Measurements from ENCODE around the gene SLC23A1.

SLC23A1 gene

GRCh38 chr5:139378101-139378825 is 4.8 kb downstream of the SLC23A1 start:
- TF ChIP-seq CTCF (IDR thresholded peaks at IDR 0.05; ENCODE audit: low read length, missing control alignments) = no peak
- no peak for DNase-seq (ENCODE audit: low read depth)
- H3K4me3 ChIP-seq (replicated peaks; ENCODE audit: low read depth, low read length) = no peak overlapping the region

GRCh38 chr5:139377226-139377625 is 5.9 kb downstream of the SLC23A1 start:
- H3K4me3 ChIP-seq (replicated peaks; ENCODE audit: low read depth, low read length) = no peak overlapping the region
- TF ChIP-seq CTCF (IDR thresholded peaks at IDR 0.05; ENCODE audit: low read length, missing control alignments) = no peak
- DNase-seq (ENCODE audit: low read depth) = no peak

- DNase-seq (ENCODE audit: low read depth) = no peak
- H3K4me3 ChIP-seq (replicated peaks; ENCODE audit: low read depth, low read length) = no peak overlapping the region
- TF ChIP-seq CTCF (IDR thresholded peaks at IDR 0.05; ENCODE audit: low read length, missing control alignments) = no peak
These were observed 6.7 kb downstream of the SLC23A1 start for GRCh38 chr5:139376364-139376763.

- H3K4me3 ChIP-seq (replicated peaks; ENCODE audit: low read depth, low read length) = no peak overlapping the region
- no peak for TF ChIP-seq CTCF (IDR thresholded peaks at IDR 0.05; ENCODE audit: low read length, missing control alignments)
- DNase-seq (ENCODE audit: low read depth) = no peak
These were observed 8.2 kb downstream of the SLC23A1 start for GRCh38 chr5:139374909-139375308.

GRCh38 chr5:139371482-139372435 is 11.3 kb downstream of the SLC23A1 start:
- TF ChIP-seq CTCF (IDR thresholded peaks at IDR 0.05; ENCODE audit: low read length, missing control alignments) = no peak

GRCh38 chr5:139369181-139369580 is 13.9 kb downstream of the SLC23A1 start:
- no peak for TF ChIP-seq CTCF (IDR thresholded peaks at IDR 0.05; ENCODE audit: low read length, missing control alignments)
- DNase-seq (ENCODE audit: low read depth) = no peak
- H3K4me3 ChIP-seq (replicated peaks; ENCODE audit: low read depth, low read length) = no peak overlapping the region

More at GRCh38 chr5:139371482-139372435, 11.3 kb downstream of the SLC23A1 start:
- H3K4me3 ChIP-seq (replicated peaks; ENCODE audit: low read depth, low read length) = no peak overlapping the region
- DNase-seq (ENCODE audit: low read depth) = no peak
